Activated T-cell treated with anti-CD3 and anti-CD28 coated beads for 4 hours (primary cell): ENCODE results near the gene SIAH2.

ENCODE experiments used
- DNase-seq: peaks from one replicate; pipeline ENCODE4 v3.0.0-alpha.2; 2020

SIAH2 gene

DNA sequence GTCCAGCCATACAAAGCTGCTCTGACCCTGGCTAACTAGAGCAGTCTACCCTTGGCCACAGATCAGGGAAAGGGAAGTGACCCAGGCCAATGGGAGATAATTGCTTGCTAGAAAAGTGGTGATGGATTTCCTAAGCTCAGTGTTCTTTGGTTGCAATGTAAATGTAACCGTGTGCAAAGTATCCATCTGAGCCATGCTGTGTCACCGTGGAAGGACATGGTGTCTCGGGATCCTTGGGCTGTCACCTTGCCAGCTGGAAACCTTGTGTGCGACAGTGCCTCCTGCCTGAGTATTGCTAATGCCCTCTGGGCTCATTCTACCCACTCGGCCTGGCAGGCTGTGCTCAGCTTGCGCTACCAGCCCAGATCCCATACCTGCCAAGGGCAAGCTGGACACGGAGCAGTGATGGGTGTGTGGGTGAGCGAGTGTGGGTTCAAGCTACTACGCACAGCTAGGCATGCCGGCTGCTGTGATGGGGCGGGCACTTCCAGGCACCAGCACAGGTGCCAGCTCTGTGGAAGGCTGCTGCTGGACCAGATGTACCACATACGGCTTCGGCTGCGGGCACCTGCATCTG lies 10.7 kb upstream of the SIAH2 start:
- DNase-seq = no peak

GRCh38 chr3:150771600-150771999 lies 8.6 kb upstream of the SIAH2 start:
- no peak for DNase-seq

- DNase-seq = no peak
Measured at GRCh38 chr3:150770681-150771080, 7.7 kb upstream of the SIAH2 start.

DNA sequence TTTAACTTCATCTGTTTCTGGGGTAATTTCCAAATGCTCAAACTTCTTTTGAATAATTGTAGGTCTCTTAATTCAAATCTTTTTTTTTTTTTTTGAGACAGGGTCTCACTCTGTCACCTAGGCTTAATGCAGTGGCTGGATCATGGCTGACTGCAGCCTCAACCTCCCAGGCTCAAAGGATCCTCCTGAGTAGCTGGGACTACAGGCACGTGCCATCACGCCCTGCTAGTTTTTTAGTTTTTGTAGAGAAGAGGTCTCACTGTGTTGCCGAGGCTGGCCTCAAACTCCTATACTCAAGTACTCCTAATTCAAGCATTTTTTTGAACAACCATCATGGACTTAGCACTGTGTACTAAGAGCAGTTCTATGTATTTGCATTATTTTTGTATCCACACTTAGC lies 3.8 kb upstream of the SIAH2 start:
- DNase-seq = no peak

GRCh38 chr3:150765949-150766720 lies 3.2 kb upstream of the SIAH2 start:
- DNase-seq = no peak

DNA sequence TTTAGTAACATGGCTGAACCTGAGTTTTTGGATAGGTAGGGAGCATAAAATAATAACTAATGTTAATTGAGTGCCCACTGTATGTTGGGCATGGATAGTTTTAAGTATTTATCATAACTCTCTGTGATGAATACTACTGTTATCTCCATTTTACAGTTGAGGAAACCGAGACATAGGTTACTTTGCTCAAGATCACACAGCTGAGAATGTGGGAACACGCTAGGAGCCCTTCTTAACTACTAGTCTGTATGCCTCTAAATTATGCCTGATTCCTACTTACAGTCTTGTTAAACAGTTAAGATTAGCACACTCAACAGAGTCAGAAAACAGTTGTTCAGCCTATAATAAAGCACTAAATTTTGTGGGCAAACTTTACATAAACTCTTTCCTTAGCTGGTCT lies 2.0 kb upstream of the SIAH2 start:
- DNase-seq = no peak

- DNase-seq = no peak
Measured at GRCh38 chr3:150764566-150764965, 1.6 kb upstream of the SIAH2 start.

DNA sequence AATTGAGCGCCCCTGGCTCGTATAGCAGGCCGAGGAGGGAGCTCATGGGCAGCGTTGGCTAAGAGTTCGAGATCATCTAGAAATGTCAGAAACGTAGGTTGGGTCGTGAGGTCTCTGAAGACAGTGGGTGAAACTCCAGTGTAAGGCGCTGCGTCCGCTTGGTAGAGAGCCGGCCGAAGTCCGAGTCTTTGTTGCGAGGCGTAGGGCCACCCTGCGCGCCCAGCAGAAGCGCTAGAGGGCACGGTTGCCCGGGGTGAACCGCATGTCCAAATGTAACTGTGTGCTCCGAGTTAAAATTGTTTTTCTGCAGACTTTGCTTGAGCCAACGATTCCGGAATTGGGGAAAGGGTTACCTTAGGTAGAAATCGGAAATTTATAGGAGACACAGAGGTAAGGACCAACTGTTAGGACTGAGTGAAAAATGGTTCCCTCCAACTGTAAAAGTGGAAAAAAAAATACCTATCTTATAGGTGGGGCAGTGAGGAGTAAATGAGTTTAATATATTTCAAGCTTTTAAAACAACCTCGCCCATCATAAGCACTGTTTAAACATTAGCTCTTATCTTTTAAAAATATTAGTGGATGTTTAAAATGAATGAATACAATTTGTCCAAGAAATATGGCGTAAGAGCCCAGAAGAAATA lies 993 bp upstream of the SIAH2 start:
- no peak for DNase-seq

DNA sequence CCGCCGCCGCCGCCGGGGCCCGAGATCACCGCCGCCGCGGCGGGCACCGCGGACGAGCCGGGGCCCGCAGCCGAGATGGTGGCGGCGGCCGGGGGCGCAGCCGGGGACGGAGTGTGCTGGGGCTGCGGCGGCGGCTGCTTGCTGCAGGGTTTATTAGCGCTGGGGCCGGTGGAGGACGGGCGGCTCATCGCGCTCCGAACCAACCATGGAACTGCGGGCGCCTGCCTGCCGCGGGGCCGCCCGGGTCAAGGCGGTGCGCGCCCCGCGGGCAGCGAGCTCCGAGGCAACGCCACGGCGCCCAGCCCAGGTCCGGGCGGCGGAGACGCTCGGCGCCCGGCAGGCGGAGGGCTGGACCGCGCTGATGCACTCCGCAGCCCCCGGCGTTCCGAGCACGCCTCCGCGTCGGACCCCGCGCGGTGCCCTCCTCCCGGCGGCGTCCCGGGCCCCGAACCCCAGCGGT lies 277 bp downstream of the SIAH2 start:
- no peak for DNase-seq

DNA sequence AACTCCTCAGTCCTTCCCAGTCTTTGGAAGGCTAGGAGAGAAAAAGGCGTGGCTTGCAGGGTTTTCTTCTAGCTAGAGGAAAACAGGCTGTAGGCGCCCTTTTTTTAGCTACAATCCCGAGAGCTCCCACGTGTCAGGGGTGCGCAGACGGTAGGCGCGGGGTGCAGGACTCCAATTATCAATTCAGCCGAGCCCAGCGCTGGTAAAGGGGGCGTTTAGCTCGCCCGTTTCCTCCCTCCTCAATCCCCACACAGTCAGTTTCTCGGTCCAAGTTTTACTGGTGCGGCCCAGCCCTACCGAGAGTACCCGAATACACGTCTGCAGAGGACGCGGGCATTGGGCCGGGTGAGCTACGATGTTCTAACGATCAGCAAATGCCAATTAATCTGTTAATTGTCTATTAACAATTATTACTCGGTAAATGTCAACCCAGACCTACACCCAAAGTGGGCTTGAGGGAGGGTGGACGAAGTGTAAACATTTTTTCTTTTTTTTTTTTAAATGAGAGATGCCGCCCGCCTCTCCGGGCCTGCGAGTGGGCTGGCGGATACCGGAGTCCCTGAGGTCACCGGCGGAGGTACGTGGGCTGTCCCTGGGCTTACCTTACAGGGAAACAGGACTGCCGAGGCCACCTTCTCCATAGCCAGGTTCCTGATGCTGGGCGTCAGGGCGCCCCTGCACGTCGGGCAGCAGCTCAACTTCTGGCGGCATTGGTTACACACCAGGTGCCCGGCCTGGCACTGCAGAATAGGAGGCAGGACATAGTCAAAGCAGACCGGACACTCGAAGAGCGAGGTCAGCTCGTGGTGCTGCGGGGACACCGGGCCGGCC lies 923 bp downstream of the SIAH2 start:
- DNase-seq = peak; percentile 25

GRCh38 chr3:150760431-150761200 lies 2.4 kb downstream of the SIAH2 start:
- peak; percentile 36 for DNase-seq

GRCh38 chr3:150759947-150760346 lies 3.0 kb downstream of the SIAH2 start:
- no peak for DNase-seq

- no peak for DNase-seq
Measured at GRCh38 chr3:150759319-150759718, 3.6 kb downstream of the SIAH2 start.

DNA sequence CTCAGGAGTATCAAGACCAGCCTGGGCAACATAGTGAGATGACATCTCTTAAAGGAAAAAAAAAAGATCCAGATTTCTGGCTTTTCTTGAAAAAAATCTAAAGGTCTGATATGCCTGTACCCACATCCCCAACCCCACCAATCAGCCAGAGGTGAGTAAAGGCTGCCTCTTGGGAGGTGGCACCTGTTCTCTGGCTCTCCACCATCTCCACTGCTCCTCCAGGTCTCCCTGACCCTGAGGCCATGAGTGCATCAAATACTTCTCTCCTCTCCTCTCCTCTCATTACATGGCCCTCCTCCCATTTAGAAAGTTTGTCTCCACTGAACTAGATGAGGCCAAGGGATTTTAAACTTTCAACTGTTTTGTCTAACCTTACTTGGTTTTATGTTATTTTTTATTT lies 5.2 kb downstream of the SIAH2 start:
- DNase-seq = no peak

- no peak for DNase-seq
Measured at GRCh38 chr3:150757364-150757763, 5.6 kb downstream of the SIAH2 start.

GRCh38 chr3:150756491-150757059 lies 6.4 kb downstream of the SIAH2 start:
- no peak for DNase-seq

DNA sequence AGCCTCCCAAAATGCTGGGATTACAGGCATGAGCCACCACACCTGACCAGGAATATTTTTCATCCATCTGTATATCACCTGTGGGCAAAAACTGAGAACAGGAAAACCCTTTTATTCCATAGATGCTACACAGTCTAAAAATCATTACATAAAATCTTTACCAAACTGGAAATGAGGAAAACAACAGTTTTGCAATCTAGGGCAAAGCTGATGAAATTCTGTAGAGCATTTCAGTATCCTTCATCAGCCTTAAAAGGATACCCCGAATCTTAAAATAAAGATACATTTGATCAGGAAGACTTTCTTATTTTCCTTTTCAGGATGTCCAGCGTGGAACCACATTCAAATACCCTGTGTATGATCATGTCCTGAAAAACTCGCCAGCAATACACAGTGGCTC lies 7.1 kb downstream of the SIAH2 start:
- DNase-seq = no peak

GRCh38 chr3:150754896-150755295 lies 8.1 kb downstream of the SIAH2 start:
- DNase-seq = no peak

DNA sequence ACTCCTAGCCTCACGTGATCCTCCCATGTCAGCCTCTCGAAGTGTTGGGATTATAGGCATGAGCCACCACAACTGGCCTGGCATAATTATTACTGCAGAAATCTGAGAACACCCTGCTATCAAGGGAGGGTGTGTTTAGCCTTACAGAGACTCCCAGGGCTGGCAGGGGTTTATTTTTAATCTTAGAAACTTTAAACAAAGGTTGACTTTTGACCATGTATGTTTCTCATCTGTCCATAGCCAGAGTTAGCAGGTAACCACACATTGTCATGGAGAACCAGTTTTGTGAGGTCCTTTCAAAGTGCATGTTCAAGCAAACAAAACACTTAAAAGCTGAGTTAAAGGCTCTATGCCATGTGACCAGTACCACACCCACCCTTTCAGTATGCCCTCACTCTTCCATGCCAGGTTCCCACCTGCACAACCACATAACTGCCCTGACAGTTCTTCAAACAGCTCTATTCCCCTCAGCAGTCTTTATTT lies 11.1 kb downstream of the SIAH2 start:
- no peak for DNase-seq

GRCh38 chr3:150749255-150749654 lies 13.7 kb downstream of the SIAH2 start:
- no peak for DNase-seq

DNA sequence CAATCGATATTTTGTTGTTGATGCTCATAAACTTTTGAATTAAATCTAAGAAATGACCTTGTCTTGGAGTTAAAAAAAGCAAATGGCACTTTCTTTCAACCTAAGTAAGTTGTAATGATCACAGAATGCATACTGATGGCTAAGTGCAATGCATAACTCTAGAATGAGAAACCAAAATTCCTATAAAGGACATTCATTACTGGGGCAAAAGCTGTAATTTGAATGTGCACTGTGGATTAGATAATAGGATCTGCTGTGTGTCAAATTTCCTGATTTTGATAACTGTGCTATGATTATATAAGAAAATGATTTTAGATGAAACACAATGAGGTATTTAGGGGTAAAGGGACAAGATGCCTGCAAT lies 14.3 kb downstream of the SIAH2 start:
- DNase-seq = no peak
